ENCODE results near the gene CACNA2D3.
"Not testable (repeated sequence)": the region's sequence is repeated elsewhere in the genome, so short reads cannot be mapped to it uniquely, and the experiment has no call there.

The CACNA2D3 gene

DNA sequence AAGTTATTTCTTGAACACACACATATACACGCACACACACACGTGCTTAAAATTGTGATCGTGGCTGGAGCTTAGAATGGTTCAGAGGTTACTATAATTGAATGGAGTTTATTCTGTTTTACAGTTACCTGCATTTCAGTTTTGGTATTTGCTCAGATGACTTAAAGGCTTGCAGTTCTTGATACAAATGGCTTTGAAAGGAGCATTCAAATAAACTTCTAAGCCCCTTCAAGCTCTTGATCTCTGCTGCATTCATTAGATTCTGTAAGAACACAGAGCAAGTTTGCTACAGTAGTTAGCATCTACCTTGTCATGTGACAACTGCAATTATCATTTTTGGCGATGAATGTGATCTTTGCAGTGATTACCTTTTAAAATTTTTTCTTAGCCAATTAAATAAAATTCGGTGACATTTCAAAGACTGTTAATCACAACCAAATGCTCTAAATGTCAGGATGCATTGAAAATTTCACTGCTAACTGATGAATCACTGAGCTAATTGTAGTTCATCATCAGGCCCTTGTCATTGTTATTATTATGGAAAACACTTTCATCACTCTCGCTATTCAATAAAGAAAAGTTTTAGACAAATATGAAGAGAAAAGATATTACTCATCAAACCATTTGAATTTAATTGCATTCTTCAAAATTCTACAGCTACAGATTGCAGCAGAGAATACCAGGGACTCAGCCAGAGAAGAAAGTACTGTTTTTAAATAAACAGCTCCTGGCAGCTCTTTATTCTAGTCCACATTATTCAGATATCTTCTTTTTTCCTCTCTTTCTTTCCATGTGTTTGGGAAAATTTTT lies 509.4 kb downstream of the CACNA2D3 start:
- DNase-seq (ENCODE audit: low read depth), result no peak

DNA sequence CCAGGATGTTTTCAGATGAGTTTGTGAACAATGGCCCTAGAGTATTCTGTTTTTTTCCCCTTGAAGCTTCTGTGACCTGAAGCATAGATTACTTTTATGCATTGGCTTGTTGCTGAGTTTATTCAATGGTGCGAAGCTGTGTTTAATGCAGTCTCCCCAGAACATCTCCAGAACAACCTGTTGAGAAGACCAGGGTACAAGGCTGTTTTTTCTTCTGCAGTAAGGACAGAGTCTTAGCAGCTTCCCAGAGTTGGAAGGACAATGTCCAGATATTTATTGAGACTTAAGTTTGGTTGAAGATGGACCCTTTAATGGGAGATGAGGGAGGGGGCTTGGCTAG lies 509.9 kb downstream of the CACNA2D3 start:
- DNase-seq (ENCODE audit: low read depth), result no peak

DNA sequence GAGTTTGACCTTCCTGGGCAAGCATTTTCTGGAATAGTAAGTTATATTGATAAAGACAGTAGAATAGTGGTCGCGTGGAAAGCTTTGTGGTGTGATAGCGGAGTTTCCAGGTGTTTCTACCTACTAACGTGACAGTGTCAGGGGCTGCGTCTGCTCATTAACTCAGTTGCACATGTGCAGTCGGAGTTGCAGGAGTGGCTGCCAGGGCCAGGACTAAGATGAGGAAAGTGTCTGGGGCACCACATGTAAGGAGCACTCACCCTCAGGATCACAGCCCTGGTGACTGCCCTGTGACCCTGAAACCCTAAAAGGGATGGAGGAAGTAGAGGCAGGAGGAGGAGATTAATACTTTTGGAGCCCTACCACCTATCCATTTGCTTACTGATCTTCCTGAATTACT lies 510.5 kb downstream of the CACNA2D3 start:
- no peak for DNase-seq (ENCODE audit: low read depth)

DNA sequence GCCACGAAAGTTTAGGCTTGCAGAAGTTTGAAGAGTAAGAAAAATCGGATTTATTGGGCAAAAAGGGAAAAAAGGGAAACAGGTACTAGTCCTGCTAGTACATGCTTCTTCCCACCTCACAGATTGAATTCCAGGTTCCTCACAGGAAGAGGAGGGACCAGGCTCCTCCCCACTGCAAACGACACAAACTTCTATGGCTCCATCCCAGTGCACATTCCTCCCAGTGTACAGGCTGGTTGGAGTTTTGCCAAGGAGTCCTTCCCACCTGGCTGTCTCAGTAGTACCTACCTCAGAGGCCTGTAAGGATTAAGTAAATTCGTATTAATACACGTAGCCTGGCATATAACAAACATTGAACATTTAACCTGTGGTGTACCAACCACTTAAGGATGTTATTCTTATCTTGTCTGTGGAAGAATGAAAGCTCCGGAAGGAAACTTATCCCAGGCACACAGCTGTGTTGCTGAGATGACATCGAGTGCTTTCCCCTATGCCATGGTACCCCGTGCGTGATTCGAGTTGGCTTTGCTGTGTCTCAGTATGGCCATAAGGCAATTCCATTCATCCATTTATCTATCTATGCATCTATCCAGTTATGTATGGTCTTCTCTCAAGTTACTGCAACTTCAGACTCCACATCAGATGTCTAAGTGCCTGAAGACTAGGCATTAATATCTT lies 511.2 kb downstream of the CACNA2D3 start:
- DNase-seq (ENCODE audit: low read depth), result no peak

DNA sequence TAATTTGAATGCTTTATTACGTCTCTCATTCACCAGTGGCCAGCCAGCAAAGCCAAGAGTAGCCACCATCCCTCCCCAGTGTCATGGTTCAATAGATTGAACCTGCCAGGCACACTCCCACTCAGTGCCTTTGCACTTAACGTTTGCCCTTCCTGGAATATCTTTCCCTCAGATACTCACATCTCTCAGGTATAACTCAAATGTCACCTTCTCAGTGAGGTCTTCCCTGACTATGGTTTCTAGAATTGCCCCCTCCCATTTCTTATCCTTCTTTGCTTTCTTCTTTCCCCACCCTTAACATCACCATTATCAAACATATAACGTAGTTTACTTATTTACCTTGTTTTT lies 511.7 kb downstream of the CACNA2D3 start:
- DNase-seq (ENCODE audit: low read depth), result no peak

DNA sequence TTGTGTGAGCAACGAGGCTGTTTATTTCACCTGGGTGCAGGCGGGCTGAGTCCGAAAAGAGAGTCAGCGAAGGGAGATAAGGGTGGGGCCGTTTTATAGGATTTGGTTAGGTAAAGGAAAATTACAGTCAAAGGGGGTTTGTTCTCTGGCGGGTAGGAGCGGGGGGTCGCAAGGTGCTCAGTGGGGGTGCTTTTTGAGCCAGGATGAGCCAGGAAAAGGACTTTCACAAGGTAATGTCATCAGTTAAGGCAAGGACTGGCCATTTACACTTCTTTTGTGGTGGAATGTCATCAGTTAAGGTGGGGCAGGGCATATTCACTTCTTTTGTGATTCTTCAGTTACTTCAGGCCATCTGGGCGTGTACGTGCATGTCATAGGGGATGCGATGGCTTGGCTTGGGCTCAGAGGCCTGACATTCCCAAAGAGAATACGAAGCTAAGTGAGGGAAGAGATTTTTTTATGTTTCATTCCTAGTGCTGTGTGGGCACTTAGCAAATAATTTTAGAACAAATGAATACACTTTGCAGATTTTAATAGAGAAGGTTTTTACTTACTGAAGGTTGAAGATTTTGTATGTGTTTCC lies 517.5 kb downstream of the CACNA2D3 start:
- DNase-seq (ENCODE audit: low read depth), result not testable (repeated sequence)

DNA sequence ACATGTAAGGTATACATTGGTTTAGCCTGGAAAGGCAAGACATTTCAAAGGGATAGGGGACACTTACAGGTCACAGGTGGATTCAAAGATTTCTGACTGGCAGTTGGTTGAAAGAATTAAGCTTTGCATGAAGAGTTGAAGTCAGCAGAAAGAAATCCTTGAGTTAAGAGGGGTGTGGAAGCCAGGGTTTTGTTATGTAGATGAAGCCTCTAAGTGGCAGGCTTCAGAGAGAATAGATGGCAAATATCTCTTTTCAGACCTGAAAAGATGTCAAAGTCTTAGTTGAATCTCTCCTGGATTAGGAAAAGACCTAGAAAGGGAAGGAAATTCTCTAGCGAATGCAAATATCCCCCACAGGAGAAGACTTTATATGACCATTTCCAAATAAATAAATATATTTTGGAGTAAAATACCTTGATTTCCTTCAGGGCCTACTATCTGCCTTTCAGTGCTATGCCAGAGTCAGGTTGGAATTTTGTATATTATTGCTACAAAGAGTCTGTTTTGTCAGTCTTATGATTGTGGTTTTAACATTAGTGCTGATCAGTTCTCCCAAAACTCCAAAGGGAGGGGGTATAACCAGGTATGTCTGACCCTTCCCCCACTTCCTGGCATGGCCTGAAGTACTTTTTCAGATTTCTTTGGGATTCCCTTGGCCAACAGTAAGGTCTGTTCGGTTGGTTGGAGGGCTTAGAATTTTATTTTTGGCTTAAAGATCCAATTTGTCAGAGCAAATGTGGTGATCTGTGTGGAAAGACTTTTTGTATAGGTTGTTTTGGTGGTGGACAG lies 519.1 kb downstream of the CACNA2D3 start:
- no peak for DNase-seq (ENCODE audit: low read depth)

DNA sequence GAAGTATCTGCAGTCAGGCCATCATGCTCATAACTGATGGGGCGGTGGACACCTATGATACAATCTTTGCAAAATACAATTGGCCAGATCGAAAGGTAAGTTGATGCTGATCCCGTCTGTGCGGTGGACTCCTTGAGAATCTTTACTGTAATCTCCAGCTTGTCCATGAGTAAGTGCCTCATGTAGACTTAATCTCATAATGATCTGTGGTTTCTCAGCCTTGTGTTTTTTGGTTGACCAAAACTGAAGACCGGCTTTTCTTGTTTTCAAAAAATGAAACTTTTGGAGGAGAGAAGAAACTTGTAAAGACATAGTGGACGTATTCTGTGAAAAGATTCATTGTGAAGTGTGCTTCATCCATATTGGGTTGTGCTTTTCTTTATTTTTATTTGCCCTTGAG lies 519.8 kb downstream of the CACNA2D3 start:
- no peak for DNase-seq (ENCODE audit: low read depth)

DNA sequence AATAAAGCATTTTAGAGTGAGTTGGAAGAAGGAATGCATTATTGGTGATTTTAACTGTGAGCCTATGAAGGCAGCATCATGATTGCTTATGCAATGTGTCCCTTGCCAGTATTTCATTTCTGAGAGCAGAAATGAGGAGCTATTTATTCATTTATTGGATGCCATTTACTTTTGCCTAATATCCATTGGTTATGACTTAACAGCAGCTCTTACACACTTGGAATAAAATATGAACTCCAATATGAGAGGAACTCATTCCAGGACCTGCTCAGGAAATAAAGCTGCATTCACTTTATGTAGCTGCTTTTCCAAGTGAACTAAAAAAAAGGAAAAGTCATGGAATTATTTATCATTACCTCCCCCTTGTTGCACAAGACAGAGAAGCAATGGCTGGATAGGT lies 525.4 kb downstream of the CACNA2D3 start:
- no peak for DNase-seq (ENCODE audit: low read depth)

DNA sequence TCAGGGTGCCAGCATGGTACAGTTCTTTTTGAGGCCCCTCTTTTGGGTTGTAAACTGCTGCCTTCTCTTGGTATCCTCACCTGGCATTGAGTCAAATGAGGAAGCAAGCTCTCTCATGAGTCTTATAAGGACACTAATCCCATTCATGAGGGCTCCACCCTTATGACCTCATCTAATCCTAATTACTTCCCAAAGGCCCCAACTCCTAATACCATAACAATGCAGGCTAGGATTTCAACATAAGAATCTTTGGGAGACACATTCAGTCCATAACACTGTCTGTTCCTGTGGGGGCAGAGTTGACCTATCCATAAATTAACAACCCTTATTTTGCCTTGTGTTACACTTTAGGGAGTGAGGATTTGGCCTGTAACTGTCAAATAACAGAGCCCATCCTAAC lies 527.2 kb downstream of the CACNA2D3 start:
- DNase-seq (ENCODE audit: low read depth), result no peak

DNA sequence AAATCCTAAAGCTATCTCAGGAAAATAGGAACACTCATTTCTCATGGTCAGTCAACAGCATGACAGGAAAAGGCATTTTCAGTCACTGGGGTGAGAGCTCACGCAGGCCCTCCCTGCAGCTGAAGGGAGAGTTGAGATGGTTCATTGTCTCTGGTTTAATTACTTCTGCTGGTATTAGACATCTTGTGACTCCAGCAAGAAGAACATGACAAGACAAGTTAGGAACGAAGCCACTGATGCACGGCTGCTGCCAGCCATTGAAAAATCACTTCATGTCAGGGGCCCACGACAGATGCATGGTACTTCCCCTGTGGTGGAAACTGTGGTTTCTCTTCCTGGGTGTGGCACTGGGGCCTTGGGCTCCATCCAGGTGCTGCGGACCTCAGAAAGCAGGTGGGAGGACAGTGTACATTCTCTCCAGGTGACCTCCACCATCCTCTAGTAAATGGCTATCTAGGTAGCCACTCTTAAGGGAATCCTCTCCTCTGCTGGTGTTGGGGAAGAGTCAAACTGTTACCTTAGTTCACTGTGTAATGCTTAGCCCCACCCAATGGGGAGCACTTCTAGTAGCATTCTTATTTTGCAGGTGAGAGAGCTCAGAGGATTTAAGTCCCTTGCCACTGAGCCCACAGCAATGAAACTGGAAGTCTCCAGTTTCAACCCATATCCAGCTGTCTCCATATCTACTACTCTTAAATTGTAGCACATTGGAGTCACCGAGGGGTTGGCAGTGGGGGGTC lies 531.3 kb downstream of the CACNA2D3 start:
- no peak for DNase-seq (ENCODE audit: low read depth)

DNA sequence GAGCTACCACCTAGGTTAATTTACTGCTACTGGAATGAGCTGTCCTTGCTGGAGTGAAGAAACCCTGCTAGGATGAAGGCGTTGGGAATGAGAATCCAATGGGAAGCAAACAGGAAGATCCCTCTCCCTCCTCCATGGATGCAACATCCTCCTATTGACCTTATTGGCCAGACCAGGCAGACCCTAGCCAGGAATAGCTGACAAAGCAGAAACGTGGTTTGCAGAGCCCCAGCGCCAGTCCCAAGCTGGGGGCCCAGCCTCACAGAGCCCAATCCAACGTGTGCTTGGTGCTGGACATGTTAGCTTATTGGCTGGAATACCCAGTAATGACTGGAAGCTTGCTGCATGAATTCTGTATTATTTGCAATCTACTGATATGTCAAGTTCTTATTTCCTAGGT lies 532.4 kb downstream of the CACNA2D3 start:
- DNase-seq (ENCODE audit: low read depth), result no peak

DNA sequence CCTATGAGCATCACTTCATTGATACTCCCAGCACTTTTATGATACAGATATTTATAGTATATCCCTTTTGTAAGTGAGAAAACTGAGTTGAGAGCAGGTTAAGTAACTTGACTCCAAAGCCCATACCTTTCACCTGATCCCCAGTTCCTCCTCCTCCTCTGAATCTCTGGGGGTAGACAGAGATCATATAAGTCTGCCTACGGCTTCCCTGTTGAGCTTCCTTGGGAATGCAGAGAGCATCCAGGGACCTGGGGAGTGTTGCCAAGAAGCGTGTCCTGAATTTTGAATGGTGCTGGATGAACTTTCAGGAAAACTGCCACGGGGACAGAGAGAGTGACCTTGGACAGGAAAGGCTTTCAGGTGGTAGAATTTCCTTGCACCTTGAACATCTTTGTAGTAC lies 537.0 kb downstream of the CACNA2D3 start:
- no peak for DNase-seq (ENCODE audit: low read depth)

DNA sequence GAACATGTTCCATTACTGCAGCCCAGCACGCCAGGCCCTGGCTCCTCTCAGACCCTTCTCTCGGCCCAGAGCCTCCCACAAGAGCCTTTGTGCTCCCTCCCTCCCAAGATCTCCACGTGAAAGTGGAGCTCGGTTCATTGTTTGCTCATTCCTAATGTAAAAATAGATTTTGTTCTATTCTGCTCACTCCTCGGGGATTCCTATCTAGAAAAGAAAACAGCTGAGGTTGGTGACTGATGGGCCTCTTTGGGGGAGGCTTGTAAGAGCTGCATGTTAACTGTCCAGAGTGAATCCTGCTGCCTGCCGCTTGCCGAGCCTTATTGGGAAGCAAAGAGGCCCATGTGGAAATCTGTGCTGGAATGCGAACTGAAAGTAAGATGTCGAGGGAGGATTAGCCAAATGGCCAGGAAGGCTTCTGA lies 538.4 kb downstream of the CACNA2D3 start:
- no peak for DNase-seq (ENCODE audit: low read depth)

DNA sequence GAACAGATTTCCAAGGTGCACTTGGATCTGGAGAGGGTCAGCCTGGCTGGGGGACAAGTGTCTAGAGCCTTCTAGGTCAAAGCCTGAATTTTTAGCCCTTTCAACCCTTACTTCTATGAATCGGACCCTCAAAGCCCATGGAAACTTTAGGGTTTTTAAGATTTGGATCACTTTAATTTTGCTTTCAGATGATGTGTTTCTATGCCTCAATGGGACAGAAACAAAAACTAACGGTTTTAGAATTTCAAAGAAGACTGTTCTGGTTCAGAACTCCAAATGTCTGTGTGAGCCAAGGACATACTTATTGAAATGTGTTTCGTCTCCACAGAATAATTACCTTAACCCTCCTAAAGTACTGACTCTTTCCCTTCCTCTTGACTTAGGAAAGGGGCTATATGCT lies 538.8 kb downstream of the CACNA2D3 start:
- DNase-seq (ENCODE audit: low read depth), result no peak

DNA sequence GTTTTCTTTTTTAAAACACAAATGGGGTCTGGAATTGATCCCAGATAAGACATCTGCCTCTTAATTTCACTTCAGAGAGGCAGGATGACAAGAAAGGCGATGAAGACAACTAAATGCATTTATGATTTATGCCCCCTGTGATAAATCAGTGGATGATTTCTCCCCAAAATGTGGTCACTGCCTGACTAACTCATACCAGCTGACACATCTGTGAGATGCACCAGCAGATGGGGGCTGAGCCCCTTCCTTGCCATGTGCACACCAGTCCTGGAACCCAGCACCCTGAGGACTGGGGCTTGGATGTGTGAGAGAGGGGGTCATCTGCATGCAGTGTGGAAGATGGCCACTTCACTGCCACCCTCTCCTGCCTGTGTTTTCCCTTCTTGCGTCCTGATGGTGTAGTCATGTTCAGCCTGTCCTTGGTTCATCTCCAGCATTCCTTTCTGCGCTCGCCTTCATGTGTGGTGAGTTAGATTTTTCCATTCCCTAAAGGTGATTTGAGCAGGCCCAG lies 541.2 kb downstream of the CACNA2D3 start:
- DNase-seq (ENCODE audit: low read depth), result no peak

DNA sequence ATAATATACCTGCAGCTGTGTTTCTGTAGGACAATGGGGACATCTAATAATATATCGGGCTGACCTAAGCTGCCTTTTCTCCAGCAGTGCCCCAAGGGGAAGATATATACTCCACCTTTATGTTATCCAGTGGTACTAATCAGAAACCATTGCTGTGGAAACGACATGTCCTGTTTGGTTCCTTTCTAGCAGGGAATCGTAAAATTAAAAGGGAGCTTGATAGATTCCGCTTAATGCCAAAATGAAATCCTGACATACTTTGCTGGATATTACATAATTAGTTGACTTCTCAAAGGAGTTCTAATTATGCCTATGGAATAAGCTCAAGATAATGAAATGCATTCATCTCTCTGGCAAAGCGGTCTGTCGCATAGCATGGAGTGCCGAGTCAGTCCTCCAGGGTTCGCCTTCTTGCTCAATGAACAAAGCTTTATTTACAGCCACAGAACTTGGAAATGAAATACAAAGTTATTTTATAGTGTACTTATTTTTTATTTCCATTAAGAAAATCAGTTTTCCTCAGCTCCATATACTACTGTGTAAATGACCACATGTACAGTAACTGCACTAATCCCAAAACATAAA lies 542.8 kb downstream of the CACNA2D3 start:
- no peak for DNase-seq (ENCODE audit: low read depth)

DNA sequence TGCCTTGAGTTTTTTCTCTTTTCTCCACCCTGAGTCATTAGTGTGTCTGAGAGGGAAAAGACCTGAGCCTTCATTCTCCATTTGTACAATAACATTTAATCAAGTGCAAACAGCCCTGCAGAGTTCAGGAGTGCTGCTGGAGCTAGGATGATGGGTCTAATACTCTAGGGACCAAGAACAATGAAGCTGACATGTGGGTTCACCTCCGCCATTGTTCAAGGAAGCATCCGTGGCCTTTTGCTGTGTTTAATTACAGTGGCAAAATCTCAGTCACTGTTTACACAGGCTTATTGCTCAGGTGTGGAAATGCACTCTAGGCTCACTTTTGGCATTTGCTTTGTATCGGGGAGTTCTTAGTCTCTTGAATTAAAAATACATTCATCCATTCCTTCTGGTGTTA lies 545.9 kb downstream of the CACNA2D3 start:
- DNase-seq (ENCODE audit: low read depth), result no peak

DNA sequence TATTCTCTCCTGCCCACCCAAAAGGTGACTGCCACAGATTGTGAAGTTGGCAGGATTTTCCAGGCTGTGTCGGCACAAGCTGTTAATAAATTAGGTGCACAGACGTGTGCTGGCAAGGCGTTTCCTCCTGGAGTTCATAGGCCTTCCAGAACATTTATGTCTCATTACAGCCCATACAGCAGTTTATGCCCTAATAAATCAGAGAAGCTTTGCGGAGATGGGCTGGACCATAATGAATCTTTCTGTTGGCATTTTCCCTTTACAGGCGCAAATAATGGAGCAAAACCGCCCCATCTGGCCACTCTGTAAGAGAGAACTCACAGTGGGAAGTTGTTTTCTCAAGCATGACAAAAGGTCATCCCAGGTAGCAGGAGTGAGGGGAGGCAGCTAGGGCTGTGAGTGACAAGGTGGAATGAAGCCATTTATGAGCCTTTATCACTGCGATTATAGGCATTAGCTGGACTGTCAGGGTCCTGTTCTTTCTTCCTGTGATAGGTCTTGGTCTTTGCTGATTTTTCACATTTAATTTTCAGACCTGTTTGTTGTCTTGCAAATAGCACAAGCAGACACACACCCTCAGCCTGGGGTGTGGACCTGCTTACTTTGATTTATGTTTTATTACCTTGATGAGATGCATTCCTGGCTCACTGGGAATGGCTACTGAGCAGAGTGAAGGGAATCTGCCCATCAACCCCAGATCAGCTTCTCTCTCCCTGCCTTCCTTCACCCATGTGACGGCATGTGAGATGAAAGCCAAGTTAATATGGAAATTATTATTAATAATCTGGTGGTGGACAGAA lies 548.0 kb downstream of the CACNA2D3 start:
- no peak for DNase-seq (ENCODE audit: low read depth)

DNA sequence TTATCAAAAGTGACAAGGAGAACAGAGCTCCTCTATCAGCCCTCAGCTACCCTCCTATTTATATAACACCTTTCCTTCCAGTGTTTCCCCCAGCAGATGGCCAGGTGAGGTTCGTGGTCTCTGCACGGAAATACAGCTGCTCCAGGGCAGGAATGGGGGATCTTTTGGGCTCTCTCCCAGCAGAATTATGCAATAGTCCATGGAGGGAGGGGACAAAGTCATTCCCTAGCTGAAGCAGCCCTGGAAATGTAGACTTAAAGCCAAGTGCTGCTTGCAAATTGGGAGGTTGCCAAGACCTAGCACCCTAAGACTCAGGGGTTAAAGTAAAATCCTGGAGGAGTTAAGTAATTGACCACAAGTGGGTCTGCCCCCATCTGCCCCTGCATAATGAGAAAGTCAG lies 549.2 kb downstream of the CACNA2D3 start:
- DNase-seq (ENCODE audit: low read depth), result no peak

DNA sequence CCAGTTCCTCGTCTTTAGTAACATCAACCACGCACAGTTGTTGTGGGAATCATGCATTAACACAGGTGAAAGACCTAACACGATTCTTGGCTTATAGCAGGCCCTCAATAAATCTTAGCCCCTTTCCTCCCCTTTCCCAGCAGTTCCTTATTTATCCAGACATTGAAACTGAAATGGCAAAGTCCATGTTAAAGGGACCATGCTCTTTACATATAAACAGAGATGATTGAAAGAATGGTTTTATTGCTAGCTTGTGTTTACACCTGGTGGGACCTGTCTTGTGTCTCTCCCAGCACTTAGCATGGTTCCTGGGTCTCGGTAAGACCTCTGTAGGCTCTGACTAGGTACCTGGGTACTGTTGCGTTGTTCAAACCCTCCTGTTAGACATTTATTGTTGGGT lies 553.7 kb downstream of the CACNA2D3 start:
- no peak for DNase-seq (ENCODE audit: low read depth)
